Measurements from ENCODE around the gene KRTAP1-3.
"Not testable (repeated sequence)": the region's sequence is repeated elsewhere in the genome, so short reads cannot be mapped to it uniquely, and the experiment has no call there.

KRTAP1-3 gene

DNA sequence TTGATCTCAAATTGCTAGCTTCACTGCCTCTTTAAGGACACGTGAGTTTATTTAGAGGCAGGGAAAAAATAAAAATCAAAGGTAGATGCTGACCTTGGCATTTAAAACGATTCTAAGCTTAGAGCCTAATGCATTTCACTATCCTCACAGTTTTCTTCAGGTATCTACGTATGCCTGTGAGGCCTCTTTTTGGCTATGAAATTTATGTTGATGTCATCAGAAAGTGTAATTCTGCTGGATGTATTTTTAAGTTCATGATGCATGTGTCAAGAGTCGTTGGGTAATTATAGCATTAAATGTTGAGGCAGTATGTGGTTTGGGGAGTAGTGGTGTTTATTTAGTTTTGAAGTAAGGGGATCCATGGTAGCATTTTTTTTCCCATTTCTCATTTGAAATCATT is 30.7 kb downstream of the KRTAP1-3 start:
- TF ChIP-seq, protein P1, sequence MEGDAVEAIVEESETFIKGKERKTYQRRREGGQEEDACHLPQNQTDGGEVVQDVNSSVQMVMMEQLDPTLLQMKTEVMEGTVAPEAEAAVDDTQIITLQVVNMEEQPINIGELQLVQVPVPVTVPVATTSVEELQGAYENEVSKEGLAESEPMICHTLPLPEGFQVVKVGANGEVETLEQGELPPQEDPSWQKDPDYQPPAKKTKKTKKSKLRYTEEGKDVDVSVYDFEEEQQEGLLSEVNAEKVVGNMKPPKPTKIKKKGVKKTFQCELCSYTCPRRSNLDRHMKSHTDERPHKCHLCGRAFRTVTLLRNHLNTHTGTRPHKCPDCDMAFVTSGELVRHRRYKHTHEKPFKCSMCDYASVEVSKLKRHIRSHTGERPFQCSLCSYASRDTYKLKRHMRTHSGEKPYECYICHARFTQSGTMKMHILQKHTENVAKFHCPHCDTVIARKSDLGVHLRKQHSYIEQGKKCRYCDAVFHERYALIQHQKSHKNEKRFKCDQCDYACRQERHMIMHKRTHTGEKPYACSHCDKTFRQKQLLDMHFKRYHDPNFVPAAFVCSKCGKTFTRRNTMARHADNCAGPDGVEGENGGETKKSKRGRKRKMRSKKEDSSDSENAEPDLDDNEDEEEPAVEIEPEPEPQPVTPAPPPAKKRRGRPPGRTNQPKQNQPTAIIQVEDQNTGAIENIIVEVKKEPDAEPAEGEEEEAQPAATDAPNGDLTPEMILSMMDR (IDR thresholded peaks at IDR 0.05; ENCODE audit: low read depth, low read length), result no peak
- DNase-seq (ENCODE audit: low read depth in 2 of 2), result no peak
- H3K4me3 ChIP-seq (replicated peaks in 1 of 2; ENCODE audit: low read depth in 2 of 2, low read length in 2 of 2), result no peak overlapping the region

DNA sequence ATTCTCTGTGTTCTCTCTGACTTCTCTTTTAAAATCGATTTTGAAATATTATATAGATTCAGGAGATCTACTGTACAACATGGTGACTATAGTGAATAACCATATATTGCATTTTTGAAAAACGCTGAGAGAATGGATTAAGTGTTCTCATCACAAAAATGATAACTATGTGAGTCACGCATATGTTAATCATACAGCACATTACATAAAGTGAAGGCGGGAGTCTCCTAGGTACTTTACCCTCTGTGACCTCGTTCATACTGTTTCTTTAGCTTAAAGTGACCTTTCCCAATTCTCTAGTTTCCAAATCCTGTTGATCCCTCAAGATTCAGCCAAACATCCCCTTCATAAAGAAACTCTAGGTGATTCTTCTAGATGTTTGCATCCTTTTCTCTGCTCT is 31.9 kb downstream of the KRTAP1-3 start:
- TF ChIP-seq, protein P1 (IDR thresholded peaks at IDR 0.05; ENCODE audit: low read depth, low read length), result no peak
- DNase-seq (ENCODE audit: low read depth in 2 of 2), result peak in 1 of 2 donors; percentile 16
- no peak overlapping the region for H3K4me3 ChIP-seq (replicated peaks in 1 of 2; ENCODE audit: low read depth in 2 of 2, low read length in 2 of 2)

DNA sequence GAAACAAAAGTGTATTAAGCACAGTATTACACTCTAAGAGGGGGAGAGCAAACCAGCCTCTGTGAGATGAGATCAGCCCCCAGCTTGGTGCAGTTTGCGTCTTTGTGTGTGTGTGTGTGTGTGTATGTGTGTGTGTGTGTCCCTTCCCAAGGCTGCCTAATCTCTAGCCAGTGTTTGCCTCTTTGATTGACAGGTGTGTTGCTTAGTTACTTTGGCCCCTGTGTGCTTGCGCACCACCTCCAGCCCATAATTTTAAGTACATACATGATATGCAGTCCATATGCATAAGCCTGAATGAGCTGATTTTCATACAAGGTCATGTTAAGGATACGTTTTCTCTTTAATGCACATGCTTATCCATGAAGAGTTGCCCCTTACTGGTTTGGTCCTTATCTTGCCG is 32.9 kb downstream of the KRTAP1-3 start:
- no peak overlapping the region for H3K4me3 ChIP-seq (replicated peaks in 1 of 2; ENCODE audit: low read depth in 2 of 2, low read length in 2 of 2)
- TF ChIP-seq, protein P1 (IDR thresholded peaks at IDR 0.05; ENCODE audit: low read depth, low read length), result no peak
- no peak for DNase-seq (ENCODE audit: low read depth in 2 of 2)

DNA sequence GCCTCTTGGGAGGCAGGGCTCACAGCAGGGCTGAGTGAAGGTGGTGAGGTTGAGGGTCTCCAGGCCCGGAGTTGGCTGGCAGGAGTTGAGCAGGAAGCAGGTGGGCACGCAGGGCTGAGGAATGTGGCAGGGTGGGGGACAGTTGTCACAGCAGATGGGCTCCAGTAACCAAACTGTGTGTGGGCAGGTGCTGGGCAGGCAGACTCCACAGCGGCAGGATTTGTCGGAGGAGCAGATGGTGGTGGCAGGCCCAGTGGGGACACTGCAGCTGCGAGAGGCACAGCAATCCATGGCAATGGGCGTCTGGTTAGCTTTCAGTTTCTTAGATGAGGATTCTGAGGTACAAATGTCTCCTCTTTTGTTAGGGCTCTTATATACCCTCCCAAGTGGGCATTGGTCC is 35.1 kb downstream of the KRTAP1-3 start, which contains the start of gene KRTAP3-2:
TSS of gene KRTAP3-2 (minus strand) at position 344 of the 400 bp plus-strand sequence. CDS start at position 291, 53 bp downstream.
- not testable (repeated sequence) for DNase-seq (ENCODE audit: low read depth in 2 of 2); H3K4me3 ChIP-seq (replicated peaks in 1 of 2; ENCODE audit: low read depth in 2 of 2, low read length in 2 of 2)

DNA sequence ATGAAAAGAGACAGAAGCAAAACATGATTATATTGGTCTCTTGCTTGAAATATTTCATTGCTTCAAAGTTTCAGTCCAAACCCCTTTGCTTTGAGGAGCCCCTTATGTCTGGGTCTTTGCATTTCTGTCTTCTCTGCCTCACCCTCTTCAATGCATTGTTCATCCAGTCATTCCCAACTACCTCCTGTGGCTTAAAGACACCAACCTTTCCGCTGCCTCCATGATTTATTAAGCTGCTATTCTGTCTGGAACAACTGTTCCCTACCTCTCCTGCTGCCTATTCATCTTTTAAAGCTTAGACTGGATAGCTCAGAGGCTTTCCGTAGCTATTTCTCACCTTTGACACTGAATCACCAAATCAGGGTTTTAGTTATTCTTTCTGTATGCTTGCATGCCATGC is 37.3 kb downstream of the KRTAP1-3 start:
- H3K4me3 ChIP-seq (replicated peaks in 1 of 2; ENCODE audit: low read depth in 2 of 2, low read length in 2 of 2), result no peak overlapping the region
- TF ChIP-seq, protein P1 (IDR thresholded peaks at IDR 0.05; ENCODE audit: low read depth, low read length), result no peak
- DNase-seq (ENCODE audit: low read depth in 2 of 2), result no peak

DNA sequence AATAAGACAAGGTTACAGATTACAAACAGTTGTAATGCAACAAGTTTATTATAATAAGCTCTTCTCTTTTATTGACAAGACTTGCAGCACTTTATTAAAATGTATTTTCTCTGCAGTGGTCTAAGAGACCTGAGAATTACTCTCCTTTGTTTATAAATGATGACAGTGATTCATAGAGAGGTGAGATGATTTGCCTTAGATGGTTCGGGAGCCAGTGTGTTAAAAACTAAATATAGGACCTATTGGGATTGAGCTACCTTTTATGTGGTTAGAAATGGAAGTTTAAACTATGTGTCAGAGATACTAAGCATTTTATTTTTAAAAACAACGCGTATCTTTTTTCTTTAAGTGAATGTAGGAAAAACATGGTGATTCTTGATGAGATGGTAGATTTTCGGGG is 37.8 kb downstream of the KRTAP1-3 start:
- no peak overlapping the region for H3K4me3 ChIP-seq (replicated peaks in 1 of 2; ENCODE audit: low read depth in 2 of 2, low read length in 2 of 2)
- DNase-seq (ENCODE audit: low read depth in 2 of 2), result no peak
- TF ChIP-seq, protein P1 (IDR thresholded peaks at IDR 0.05; ENCODE audit: low read depth, low read length), result no peak

DNA sequence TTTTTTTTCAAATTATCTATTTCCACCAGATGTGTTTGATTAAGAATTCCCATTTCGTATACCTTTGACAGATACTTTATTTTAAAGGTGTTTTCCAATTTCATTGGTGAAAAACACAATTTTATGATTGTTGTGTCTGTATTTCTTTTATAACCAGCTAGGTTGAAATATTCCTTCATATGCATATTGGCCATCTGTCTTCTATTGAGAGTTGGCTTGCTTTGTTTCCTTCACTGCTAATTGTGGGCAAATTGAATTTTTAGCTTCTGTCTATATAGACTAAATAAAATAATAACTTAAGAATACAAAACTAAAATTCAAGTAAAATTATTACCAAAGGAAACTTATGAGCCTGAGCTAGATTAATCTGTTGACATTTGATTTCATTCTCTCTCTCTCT is 39.6 kb downstream of the KRTAP1-3 start:
- no peak for DNase-seq (ENCODE audit: low read depth in 2 of 2)
- TF ChIP-seq, protein P1 (IDR thresholded peaks at IDR 0.05; ENCODE audit: low read depth, low read length), result no peak
- no peak overlapping the region for H3K4me3 ChIP-seq (replicated peaks in 1 of 2; ENCODE audit: low read depth in 2 of 2, low read length in 2 of 2)

Data from cardiac fibroblast (primary cell).